OCI-LY1 (cell line): ENCODE data around the gene C13orf42.

Source experiments
- H2AFZ ChIP-seq: fragments of 200-600 bp; sonication (generic), shearing (Covaris generic); 2 replicates; pipeline ENCODE4 v1.6.0; 2014; ENCODE audit warnings: antibody characterized with exemption, mild to moderate bottlenecking, low read length
- H3F3A ChIP-seq: fragments of 200-600 bp; sonication (generic), shearing (Covaris generic); 2 replicates; pipeline ENCODE4 v1.6.0; 2014; ENCODE audit warnings: mild to moderate bottlenecking, antibody characterized with exemption, low read length, moderate library complexity; ENCODE audit not compliant: insufficient read depth
- H3K27ac ChIP-seq: fragments of 200-600 bp; sonication (generic); 2 replicates; pipeline ENCODE4 v1.5.1; 2014; ENCODE audit warnings: low read length, mixed run types, mild to moderate bottlenecking, low read depth; ENCODE audit not compliant: poor library complexity, severe bottlenecking
- H3K27me3 ChIP-seq: fragments of 200-600 bp; sonication (generic); 2 replicates; pipeline ENCODE4 v1.6.0; 2014; ENCODE audit warnings: antibody characterized with exemption, mild to moderate bottlenecking, low read length, moderate library complexity; ENCODE audit not compliant: insufficient read depth
- H3K36me3 ChIP-seq: fragments of 200-600 bp; sonication (generic); 2 replicates; pipeline ENCODE4 v1.6.1; 2014; ENCODE audit warnings: mild to moderate bottlenecking, antibody characterized with exemption, low read length, moderate library complexity, mixed read lengths; ENCODE audit not compliant: insufficient read depth
- H3K4me1 ChIP-seq: fragments of 200-600 bp; sonication (generic); 2 replicates; pipeline ENCODE4 v1.5.1; 2014; ENCODE audit warnings: mild to moderate bottlenecking, low read length, moderate library complexity; ENCODE audit not compliant: insufficient read depth, severe bottlenecking
- H3K4me2 ChIP-seq: fragments of 200-600 bp; sonication (generic), shearing (Covaris generic); 2 replicates; pipeline ENCODE4 v1.6.1; 2014; ENCODE audit warnings: low read length
- H3K4me3 ChIP-seq: fragments of 200-600 bp; sonication (generic); 2 replicates; pipeline ENCODE4 v1.5.1; 2014; ENCODE audit warnings: low read length, low read depth, mild to moderate bottlenecking, mixed read lengths; ENCODE audit not compliant: poor library complexity, severe bottlenecking
- H3K79me2 ChIP-seq: fragments of 200-600 bp; shearing (Covaris generic); 2 replicates; pipeline ENCODE4 v1.6.1; 2016; ENCODE audit warnings: mixed run types, low read length, mixed read lengths; ENCODE audit not compliant: insufficient read depth
- H3K9ac ChIP-seq: fragments of 200-600 bp; sonication (generic), shearing (Covaris generic); 2 replicates; pipeline ENCODE4 v1.6.1; 2014; ENCODE audit warnings: mild to moderate bottlenecking, low read length, mixed read lengths
- H3K9me2 ChIP-seq: fragments of 200-600 bp; sonication (generic), shearing (Covaris generic); 2 replicates; pipeline ENCODE4 v1.6.1; 2014; ENCODE audit warnings: low read depth, mild to moderate bottlenecking, low read length, mixed read lengths
- H3K9me3 ChIP-seq: fragments of 200-600 bp; shearing (Covaris generic); 2 replicates; pipeline ENCODE4 v1.6.1; 2014; ENCODE audit warnings: low read length, mixed read lengths
- H4K20me1 ChIP-seq: fragments of 200-600 bp; sonication (generic), shearing (Covaris generic); 2 replicates; pipeline ENCODE4 v1.6.0; 2016; ENCODE audit warnings: mild to moderate bottlenecking, low read length; ENCODE audit not compliant: insufficient read depth
- EZH2 ChIP-seq: fragments of 200-600 bp; sonication (generic), shearing (Covaris generic); IDR thresholded peaks from 2 replicates; pipeline ENCODE4 v1.8.0; 2017; ENCODE audit warnings: borderline replicate concordance, mixed run types, mild to moderate bottlenecking, antibody characterized with exemption, low read length, moderate library complexity, mixed read lengths
- TF ChIP-seq, protein P1 (sequence below): fragments of 200-600 bp; sonication (generic), shearing (Covaris generic); IDR thresholded peaks from 2 replicates; pipeline ENCODE4 v1.5.1; 2017; ENCODE audit warnings: mild to moderate bottlenecking, antibody characterized with exemption, low read length, moderate library complexity, mixed read lengths

Gene C13orf42

DNA sequence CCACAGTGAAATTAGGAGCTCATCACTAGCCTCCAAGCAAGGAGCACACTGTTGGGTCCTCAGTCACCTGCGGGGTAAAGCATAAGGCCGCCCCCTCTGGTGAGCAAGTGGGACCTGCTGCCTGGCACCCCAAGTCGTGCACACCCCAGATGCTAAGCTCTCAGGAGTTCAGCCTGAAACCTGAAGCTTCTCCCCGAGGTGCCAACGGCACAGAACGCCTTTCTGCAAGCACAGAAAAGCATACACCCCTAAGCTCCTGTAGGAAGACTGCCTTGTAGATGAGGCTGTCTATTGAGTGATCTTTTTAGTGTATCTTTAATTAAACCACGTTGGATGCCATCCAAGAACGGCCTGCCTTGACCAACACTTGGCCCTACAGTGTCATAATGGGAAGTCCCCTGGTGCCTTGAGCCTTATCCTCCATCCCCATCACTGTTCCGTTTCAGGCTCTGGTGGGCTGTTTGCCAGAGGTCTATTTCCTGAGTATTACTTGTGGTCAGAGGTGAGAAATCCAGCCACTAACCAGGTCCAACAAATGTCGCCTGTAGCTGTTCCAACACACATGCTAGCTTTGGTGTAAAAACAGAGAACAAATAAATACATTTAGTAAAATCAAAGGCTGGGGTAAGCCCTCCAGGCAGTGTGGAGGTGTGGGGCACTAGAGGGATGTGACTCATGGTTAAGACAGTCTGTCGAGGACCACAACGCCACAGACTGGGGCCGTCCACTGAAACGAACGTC is 44.8 kb downstream of the C13orf42 start:
- no peaks in the 10 kb centered on the region for H3F3A ChIP-seq
- no peak overlapping the region for H3K27ac ChIP-seq
- no peak overlapping the region for H3K4me2 ChIP-seq
- no peak overlapping the region for H3K9ac ChIP-seq
- no peak overlapping the region for H2AFZ ChIP-seq
- no peaks in the 10 kb centered on the region for H3K79me2 ChIP-seq
- no peaks in the 10 kb centered on the region for H3K36me3 ChIP-seq
- TF ChIP-seq, protein P1, sequence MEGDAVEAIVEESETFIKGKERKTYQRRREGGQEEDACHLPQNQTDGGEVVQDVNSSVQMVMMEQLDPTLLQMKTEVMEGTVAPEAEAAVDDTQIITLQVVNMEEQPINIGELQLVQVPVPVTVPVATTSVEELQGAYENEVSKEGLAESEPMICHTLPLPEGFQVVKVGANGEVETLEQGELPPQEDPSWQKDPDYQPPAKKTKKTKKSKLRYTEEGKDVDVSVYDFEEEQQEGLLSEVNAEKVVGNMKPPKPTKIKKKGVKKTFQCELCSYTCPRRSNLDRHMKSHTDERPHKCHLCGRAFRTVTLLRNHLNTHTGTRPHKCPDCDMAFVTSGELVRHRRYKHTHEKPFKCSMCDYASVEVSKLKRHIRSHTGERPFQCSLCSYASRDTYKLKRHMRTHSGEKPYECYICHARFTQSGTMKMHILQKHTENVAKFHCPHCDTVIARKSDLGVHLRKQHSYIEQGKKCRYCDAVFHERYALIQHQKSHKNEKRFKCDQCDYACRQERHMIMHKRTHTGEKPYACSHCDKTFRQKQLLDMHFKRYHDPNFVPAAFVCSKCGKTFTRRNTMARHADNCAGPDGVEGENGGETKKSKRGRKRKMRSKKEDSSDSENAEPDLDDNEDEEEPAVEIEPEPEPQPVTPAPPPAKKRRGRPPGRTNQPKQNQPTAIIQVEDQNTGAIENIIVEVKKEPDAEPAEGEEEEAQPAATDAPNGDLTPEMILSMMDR = peak; percentile 8; the same call in 1 of the 2 replicates
- TF ChIP-seq EZH2 = no peak
- no peaks in the 10 kb centered on the region for H3K9me3 ChIP-seq
- no peaks in the 10 kb centered on the region for H3K9me2 ChIP-seq
- H4K20me1 ChIP-seq = no peaks in the 10 kb centered on the region
- H3K4me1 ChIP-seq = peaks cover 4% of the 10 kb centered on the region
- no peak overlapping the region for H3K4me3 ChIP-seq
- H3K27me3 ChIP-seq = no peaks in the 10 kb centered on the region; the same call in 1 of the 2 replicates

DNA sequence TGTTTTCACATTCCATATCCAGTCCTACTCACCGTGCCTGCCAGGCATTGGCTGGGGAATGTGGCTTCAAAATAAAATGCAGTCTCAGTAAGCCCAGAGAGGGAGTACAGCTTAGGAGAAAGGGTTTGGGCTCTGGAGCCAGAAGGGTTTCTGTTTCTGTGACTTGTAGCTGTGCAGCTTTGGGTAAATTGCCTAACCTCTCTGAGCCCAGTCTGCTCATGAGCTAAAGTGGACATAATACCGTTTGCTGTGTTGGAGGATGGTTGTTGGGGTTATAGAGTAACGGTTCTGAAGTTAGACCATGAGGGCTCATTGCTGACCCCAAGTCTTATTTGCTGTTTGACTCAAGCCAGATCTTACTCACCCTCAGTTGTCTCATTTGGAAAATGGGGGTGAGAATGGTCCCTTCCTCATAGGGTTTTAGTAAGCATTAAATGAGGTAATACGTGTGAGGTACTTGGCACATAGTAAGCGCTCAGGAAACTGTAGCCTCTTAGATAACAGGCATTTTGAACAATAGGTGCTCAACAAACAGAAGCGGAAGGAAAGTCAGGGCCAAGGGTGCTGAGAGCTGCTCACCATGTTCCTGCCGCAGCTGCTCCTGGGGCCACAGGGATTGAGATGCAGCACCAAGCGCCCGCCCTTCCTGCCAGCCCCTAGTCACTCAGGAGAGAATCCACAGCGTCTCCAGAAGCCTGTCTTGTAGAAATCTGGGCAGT is 45.5 kb downstream of the C13orf42 start:
- Histone ChIP-seq H3K27ac (no peak overlapping the region), H3K4me1 (peaks cover 4% of the 10 kb centered on the region), H3K9me2 (no peaks in the 10 kb centered on the region), H2AFZ (no peak overlapping the region), H3K4me3 (no peak overlapping the region), H4K20me1 (no peaks in the 10 kb centered on the region), H3K9me3 (no peaks in the 10 kb centered on the region), H3K36me3 (no peaks in the 10 kb centered on the region), H3K79me2 (no peaks in the 10 kb centered on the region), H3K9ac (no peak overlapping the region), H3K27me3 (no peaks in the 10 kb centered on the region; the same call in 1 of the 2 replicates), H3K4me2 (no peak overlapping the region), H3F3A (no peaks in the 10 kb centered on the region)
- TF ChIP-seq EZH2 = no peak
- TF ChIP-seq, protein P1 = no peak

DNA sequence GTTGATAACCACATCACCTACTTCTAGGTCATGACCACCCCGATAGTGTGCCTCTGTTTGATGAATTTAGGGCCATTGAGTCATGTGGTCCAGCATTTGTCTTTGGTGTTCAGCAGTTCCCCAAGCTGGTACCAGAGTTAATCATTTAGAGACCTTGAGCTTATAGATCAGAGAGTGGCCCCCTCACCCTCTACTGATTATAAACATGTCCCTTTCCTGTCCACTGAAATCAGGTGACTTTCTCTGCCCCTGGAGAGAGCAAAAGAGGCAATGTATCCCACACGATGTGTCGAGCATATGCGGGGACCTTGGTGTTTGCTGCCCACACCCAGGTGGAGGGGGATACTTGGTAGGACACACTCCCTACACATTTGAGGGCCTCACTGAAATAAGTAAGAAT is 46.3 kb downstream of the C13orf42 start:
- H3K36me3 ChIP-seq = no peaks in the 10 kb centered on the region
- peaks cover 2% of the 10 kb centered on the region for H3K4me1 ChIP-seq
- no peak for TF ChIP-seq EZH2
- TF ChIP-seq, protein P1 = no peak
- H3K27ac ChIP-seq = no peak overlapping the region
- no peaks in the 10 kb centered on the region for H3F3A ChIP-seq
- H3K9ac ChIP-seq = no peak overlapping the region
- H4K20me1 ChIP-seq = no peaks in the 10 kb centered on the region
- H3K9me3 ChIP-seq = no peaks in the 10 kb centered on the region
- H3K9me2 ChIP-seq = no peaks in the 10 kb centered on the region
- H3K27me3 ChIP-seq = no peaks in the 10 kb centered on the region; the same call in 1 of the 2 replicates
- H3K79me2 ChIP-seq = no peaks in the 10 kb centered on the region
- no peak overlapping the region for H3K4me3 ChIP-seq
- no peak overlapping the region for H2AFZ ChIP-seq
- H3K4me2 ChIP-seq = no peak overlapping the region
